IPS-15b (cell line): Measurements from ENCODE around the gene ROCK1.

Experiments used
- H3K27me3 ChIP-seq: one replicate; pipeline ENCODE4 v1.6.1; 2013; ENCODE audit warnings: low read length; ENCODE audit not compliant: control insufficient read depth, insufficient read depth
- H3K36me3 ChIP-seq: one replicate; pipeline ENCODE4 v1.6.1; 2013; ENCODE audit warnings: low read length; ENCODE audit not compliant: control insufficient read depth, insufficient read depth
- H3K4me1 ChIP-seq: one replicate; pipeline ENCODE4 v1.6.1; 2013; ENCODE audit warnings: mild to moderate bottlenecking, low read length; ENCODE audit not compliant: control insufficient read depth, insufficient read depth
- H3K4me3 ChIP-seq: one replicate; pipeline ENCODE4 v1.5.1; 2013; ENCODE audit warnings: low read depth, low read length
- H3K9ac ChIP-seq: one replicate; pipeline ENCODE4 v1.6.1; 2013; ENCODE audit warnings: low read depth, mild to moderate bottlenecking, low read length
- H3K9me3 ChIP-seq: one replicate; pipeline ENCODE4 v1.6.1; 2013; ENCODE audit warnings: mild to moderate bottlenecking, low read length; ENCODE audit not compliant: control insufficient read depth, insufficient read depth

Gene ROCK1

GRCh38 chr18:21069468-21069867 is 42.1 kb downstream of the ROCK1 start:
- no peak overlapping the region for H3K4me3 ChIP-seq
- H3K9ac ChIP-seq = no peak overlapping the region
- H3K27me3 ChIP-seq = no peaks in the 10 kb centered on the region
- H3K36me3 ChIP-seq = no peaks in the 10 kb centered on the region
- no peaks in the 10 kb centered on the region for H3K4me1 ChIP-seq
- no peaks in the 10 kb centered on the region for H3K9me3 ChIP-seq

DNA sequence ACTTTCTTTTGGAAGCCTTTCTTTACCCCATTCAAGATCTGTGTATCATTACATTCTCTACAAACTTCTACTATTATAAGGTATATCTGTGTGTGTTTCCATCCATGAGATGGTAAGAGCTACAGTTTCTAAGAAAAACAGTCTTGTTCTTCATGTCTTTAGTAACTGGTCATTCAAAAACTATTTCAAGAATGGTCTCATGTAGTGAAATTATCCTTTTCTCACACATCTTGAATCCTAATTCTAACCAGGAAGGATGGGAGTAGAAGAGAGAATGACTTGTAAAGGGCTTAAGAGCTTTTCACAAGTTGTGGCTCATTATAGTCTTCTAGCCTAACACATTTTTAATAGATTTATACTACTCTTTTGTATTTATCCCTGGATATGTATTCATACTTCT is 47.3 kb downstream of the ROCK1 start:
- Histone ChIP-seq H3K36me3 (no peaks in the 10 kb centered on the region), H3K9ac (no peak overlapping the region), H3K9me3 (no peaks in the 10 kb centered on the region), H3K27me3 (no peaks in the 10 kb centered on the region), H3K4me3 (no peak overlapping the region), H3K4me1 (no peaks in the 10 kb centered on the region)

GRCh38 chr18:21063011-21063410 is 48.6 kb downstream of the ROCK1 start:
- no peaks in the 10 kb centered on the region for H3K36me3 ChIP-seq
- H3K27me3 ChIP-seq = no peaks in the 10 kb centered on the region
- no peaks in the 10 kb centered on the region for H3K4me1 ChIP-seq
- no peak overlapping the region for H3K9ac ChIP-seq
- no peak overlapping the region for H3K4me3 ChIP-seq
- no peaks in the 10 kb centered on the region for H3K9me3 ChIP-seq

- Histone ChIP-seq H3K27me3 (no peaks in the 10 kb centered on the region), H3K9ac (no peak overlapping the region), H3K36me3 (no peaks in the 10 kb centered on the region), H3K4me1 (no peaks in the 10 kb centered on the region), H3K9me3 (no peaks in the 10 kb centered on the region), H3K4me3 (no peak overlapping the region)
Observed at GRCh38 chr18:21057112-21057511, 54.5 kb downstream of the ROCK1 start.

GRCh38 chr18:21056545-21056944 is 55.1 kb downstream of the ROCK1 start:
- H3K4me3 ChIP-seq = no peak overlapping the region

GRCh38 chr18:21054252-21054821 is 57.3 kb downstream of the ROCK1 start:
- H3K27me3 ChIP-seq = no peaks in the 10 kb centered on the region
- no peaks in the 10 kb centered on the region for H3K9me3 ChIP-seq
- no peaks in the 10 kb centered on the region for H3K4me1 ChIP-seq
- H3K9ac ChIP-seq = no peak overlapping the region
- H3K36me3 ChIP-seq = no peaks in the 10 kb centered on the region
- H3K4me3 ChIP-seq = no peak overlapping the region

More at GRCh38 chr18:21056545-21056944, 55.1 kb downstream of the ROCK1 start:
- H3K4me1 ChIP-seq = no peaks in the 10 kb centered on the region
- no peak overlapping the region for H3K9ac ChIP-seq
- no peaks in the 10 kb centered on the region for H3K9me3 ChIP-seq
- no peaks in the 10 kb centered on the region for H3K27me3 ChIP-seq
- H3K36me3 ChIP-seq = no peaks in the 10 kb centered on the region

GRCh38 chr18:21053127-21053526 is 58.5 kb downstream of the ROCK1 start:
- H3K9me3 ChIP-seq = no peaks in the 10 kb centered on the region
- H3K9ac ChIP-seq = no peak overlapping the region
- no peaks in the 10 kb centered on the region for H3K36me3 ChIP-seq
- no peaks in the 10 kb centered on the region for H3K27me3 ChIP-seq
- H3K4me1 ChIP-seq = no peaks in the 10 kb centered on the region
- H3K4me3 ChIP-seq = no peak overlapping the region

- no peak overlapping the region for H3K4me3 ChIP-seq
- H3K36me3 ChIP-seq = no peaks in the 10 kb centered on the region
- H3K9me3 ChIP-seq = no peaks in the 10 kb centered on the region
- H3K27me3 ChIP-seq = no peaks in the 10 kb centered on the region
- H3K4me1 ChIP-seq = no peaks in the 10 kb centered on the region
- H3K9ac ChIP-seq = no peak overlapping the region
Observed at GRCh38 chr18:21052385-21052784, 59.2 kb downstream of the ROCK1 start.

DNA sequence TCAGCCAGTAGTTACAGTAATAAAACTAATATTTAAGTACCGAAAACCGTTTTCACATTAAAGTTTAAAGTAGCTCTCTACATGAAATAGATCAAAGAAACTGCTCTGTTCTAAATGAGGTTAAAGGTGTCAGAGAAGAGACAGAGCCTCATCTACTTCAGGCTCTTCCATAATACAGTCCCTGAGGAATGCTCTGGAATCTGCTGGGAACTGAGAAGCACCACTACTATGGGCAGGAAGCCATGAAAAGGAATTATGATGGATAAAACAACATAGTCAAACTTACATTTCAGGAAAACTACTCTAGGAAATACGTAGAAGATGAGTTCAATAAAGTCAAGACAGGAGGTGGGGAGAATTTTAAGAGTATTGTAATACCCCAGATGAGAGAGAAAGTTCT is 60.0 kb downstream of the ROCK1 start:
- no peaks in the 10 kb centered on the region for H3K36me3 ChIP-seq
- no peaks in the 10 kb centered on the region for H3K4me1 ChIP-seq
- no peaks in the 10 kb centered on the region for H3K9me3 ChIP-seq
- H3K9ac ChIP-seq = no peak overlapping the region
- no peaks in the 10 kb centered on the region for H3K27me3 ChIP-seq
- H3K4me3 ChIP-seq = no peak overlapping the region

GRCh38 chr18:21049306-21049705 is 62.3 kb downstream of the ROCK1 start:
- Histone ChIP-seq H3K9ac (no peak overlapping the region), H3K9me3 (no peaks in the 10 kb centered on the region), H3K36me3 (no peaks in the 10 kb centered on the region), H3K27me3 (no peaks in the 10 kb centered on the region), H3K4me1 (no peaks in the 10 kb centered on the region), H3K4me3 (no peak overlapping the region)

DNA sequence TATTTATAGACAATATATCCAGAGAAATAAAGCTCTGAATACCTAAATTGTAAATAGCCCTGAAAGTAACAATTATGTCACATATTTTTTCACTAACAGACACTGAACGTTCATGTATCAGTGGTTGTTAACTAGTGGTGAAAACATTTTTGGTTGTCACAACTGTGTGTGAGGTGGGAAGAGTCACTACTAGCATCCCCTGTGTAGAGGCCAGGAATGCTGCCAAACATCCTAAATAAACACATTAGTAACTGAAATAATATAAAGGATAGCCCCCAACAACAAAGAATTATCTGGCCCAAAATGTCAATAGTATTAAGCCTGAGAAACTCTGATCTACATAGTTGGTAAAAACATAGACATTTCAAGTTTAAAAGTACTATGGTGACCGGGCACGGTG is 64.5 kb downstream of the ROCK1 start:
- Histone ChIP-seq H3K27me3 (no peaks in the 10 kb centered on the region), H3K4me3 (no peak overlapping the region), H3K36me3 (no peaks in the 10 kb centered on the region), H3K9ac (no peak overlapping the region), H3K9me3 (no peaks in the 10 kb centered on the region), H3K4me1 (no peaks in the 10 kb centered on the region)

DNA sequence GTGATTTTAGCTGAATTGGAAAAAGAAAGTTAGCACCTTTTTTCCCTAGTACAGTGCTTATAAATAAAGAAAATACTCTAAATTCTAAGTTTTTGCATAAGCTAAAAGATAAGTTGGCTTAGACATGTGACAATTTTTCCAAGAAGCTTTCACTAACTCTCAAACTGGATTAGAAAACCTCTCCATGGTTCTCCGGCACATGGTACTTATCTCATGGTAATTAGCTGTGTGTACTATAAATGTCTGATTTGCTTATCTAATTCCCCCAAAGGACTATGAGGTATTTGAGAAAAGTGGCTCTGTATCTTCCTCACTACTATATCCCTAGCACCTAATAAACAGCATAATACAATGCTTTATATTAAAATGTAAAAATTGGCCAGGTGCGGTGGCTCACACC is 71.1 kb downstream of the ROCK1 start:
- H3K36me3 ChIP-seq = no peaks in the 10 kb centered on the region

More for the DNA sequence above, 71.1 kb downstream of the ROCK1 start:
- H3K4me1 ChIP-seq = no peaks in the 10 kb centered on the region
- H3K4me3 ChIP-seq = no peak overlapping the region
- no peaks in the 10 kb centered on the region for H3K9me3 ChIP-seq
- H3K9ac ChIP-seq = no peak overlapping the region
- no peaks in the 10 kb centered on the region for H3K27me3 ChIP-seq
